HUES6 (cell line): Measurements from ENCODE around the gene CFAP46.
A peak's percentile ranks its signal among the peaks of the same experiment; 100 is the strongest.

Experiments
- H3K27ac ChIP-seq: 2 replicates; pipeline ENCODE4 v1.7.0; 2013; ENCODE audit warnings: low read depth, mild to moderate bottlenecking, low read length, inconsistent platforms
- H3K27me3 ChIP-seq: 2 replicates; pipeline ENCODE4 v1.6.1; 2013; ENCODE audit warnings: low read length; ENCODE audit not compliant: control insufficient read depth, insufficient read depth
- H3K36me3 ChIP-seq: 2 replicates; pipeline ENCODE4 v1.6.1; 2013; ENCODE audit warnings: low read length; ENCODE audit not compliant: control insufficient read depth, insufficient read depth
- H3K4me1 ChIP-seq: 2 replicates; pipeline ENCODE4 v1.6.1; 2013; ENCODE audit warnings: low read length; ENCODE audit not compliant: control insufficient read depth, insufficient read depth
- H3K4me3 ChIP-seq: 2 replicates; pipeline ENCODE4 v1.5.1; 2013; ENCODE audit warnings: low read depth, low read length
- H3K9ac ChIP-seq: one replicate; pipeline ENCODE4 v1.6.1; 2013; ENCODE audit warnings: mild to moderate bottlenecking, low read length
- H3K9me3 ChIP-seq: 2 replicates; pipeline ENCODE4 v1.6.1; 2013; ENCODE audit warnings: low read depth, low read length; ENCODE audit not compliant: control insufficient read depth, insufficient read depth

The CFAP46 gene

DNA sequence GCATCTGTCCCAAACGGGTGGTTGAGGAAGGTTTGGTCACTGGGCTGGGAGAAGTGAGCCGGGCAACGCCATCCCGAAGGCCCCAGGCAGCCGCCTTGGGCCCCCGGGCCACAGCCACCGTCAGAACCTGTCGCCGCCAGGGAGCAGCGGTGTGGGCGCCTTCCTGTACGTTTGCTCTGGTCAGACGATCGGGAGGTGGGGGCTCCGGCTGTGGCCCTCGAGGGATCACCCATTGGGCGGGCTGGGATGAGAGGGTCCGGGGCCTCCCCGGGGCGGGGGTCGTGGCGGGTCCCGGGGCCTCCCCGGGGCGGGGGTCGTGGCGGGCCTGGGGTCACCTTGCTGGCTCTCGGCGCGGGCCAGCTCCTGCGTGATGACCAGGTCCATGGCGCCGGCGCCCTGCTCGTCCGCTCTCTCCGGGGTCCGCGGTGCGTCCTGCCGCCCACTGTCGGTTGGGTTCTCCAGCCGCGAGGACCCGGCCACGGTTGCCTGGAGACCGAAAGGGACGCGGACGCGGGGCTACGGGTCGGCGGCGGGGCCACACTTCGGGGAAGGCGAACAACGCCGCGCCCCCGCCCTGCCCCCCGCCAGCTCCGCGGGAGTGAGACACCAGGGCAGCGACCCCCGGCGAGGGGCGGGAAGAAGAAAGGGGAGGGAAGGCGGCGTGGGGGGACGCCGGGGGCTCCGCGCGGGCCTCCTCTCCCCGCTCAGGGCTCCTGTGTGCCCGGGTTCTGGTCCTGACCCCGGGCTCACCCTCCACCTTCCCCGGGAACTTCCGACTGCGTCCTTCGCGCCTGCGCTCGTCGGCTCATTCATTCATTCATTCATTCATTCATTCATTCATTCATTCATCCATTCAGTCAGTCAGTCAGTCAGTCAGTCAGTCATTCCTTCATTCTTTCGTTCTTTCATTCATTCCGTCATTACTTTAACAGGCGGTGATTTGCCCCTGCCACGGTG lies at the start of gene CFAP46:
CFAP46 (minus strand) TSS at position 470 of the 957 bp plus-strand sequence; CDS start at position 384, 86 bp downstream.
- H3K27ac ChIP-seq: no peak within 1 kb of the TSS
- no peaks in the 10 kb centered on the region for H3K9me3 ChIP-seq
- peak within 1 kb of the TSS; percentile 66 for H3K4me3 ChIP-seq
- H3K36me3 ChIP-seq: no peaks in the 10 kb centered on the region
- H3K27me3 ChIP-seq: peaks cover 9% of the 10 kb centered on the region; the same call in 1 of the 2 replicates
- no peaks in the 10 kb centered on the region; the same call in 1 of the 2 replicates for H3K4me1 ChIP-seq
- H3K9ac ChIP-seq: peak within 1 kb of the TSS; percentile 29

GRCh38 chr10:132991706-132992432 lies 49.5 kb upstream of the CFAP46 start:
- Histone ChIP-seq H3K27me3 (no peaks in the 10 kb centered on the region), H3K36me3 (no peaks in the 10 kb centered on the region), H3K4me1 (peaks cover 2% of the 10 kb centered on the region; the same call in 1 of the 2 replicates), H3K27ac (no peak overlapping the region), H3K9me3 (no peaks in the 10 kb centered on the region), H3K4me3 (no peak overlapping the region), H3K9ac (no peak overlapping the region)

DNA sequence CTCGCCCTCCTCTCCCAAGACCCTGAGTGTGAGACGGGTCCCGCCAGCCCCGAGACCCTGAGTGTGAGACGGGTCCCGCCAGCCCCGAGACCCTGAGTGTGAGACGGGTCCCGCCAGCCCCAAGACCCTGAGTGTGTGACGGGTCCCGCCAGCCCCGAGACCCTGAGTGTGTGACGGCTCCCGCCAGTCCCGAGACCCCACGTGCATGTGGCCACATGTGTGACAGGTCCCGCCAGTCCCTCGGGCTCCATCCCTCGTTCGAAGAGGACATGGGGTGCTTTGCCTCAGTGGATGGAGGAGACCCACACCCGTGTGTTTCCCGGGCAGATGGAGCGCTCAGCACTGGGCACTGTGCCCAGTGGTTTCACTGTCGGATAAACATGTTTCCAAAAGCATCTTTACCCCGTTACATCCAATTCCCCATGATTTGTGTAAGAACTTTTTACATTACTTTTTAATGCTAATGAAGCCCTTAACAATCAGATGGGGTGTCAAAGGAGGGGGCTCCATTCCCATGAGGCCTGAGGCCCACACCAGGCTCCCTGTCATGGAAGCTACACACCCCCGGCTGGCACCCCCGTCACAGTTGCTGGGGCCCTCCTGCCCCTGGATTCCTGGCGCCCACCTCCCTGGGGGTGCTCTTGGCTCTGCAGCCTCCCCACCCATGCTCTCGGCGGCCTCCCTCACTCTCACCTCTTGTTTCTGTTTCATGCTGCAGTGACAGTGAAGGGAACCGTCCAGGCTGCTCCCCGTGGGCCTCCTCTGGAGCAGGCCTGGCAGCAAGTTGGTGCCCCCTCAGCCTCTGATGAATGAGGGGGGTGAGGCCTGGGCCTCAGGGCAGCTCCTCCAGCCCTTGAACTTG lies 48.5 kb upstream of the CFAP46 start:
- H3K27me3 ChIP-seq: no peaks in the 10 kb centered on the region
- H3K9ac ChIP-seq: no peak overlapping the region
- H3K27ac ChIP-seq: no peak overlapping the region
- no peak overlapping the region for H3K4me3 ChIP-seq
- no peaks in the 10 kb centered on the region for H3K36me3 ChIP-seq
- H3K9me3 ChIP-seq: no peaks in the 10 kb centered on the region
- H3K4me1 ChIP-seq: peaks cover 2% of the 10 kb centered on the region; the same call in 1 of the 2 replicates

DNA sequence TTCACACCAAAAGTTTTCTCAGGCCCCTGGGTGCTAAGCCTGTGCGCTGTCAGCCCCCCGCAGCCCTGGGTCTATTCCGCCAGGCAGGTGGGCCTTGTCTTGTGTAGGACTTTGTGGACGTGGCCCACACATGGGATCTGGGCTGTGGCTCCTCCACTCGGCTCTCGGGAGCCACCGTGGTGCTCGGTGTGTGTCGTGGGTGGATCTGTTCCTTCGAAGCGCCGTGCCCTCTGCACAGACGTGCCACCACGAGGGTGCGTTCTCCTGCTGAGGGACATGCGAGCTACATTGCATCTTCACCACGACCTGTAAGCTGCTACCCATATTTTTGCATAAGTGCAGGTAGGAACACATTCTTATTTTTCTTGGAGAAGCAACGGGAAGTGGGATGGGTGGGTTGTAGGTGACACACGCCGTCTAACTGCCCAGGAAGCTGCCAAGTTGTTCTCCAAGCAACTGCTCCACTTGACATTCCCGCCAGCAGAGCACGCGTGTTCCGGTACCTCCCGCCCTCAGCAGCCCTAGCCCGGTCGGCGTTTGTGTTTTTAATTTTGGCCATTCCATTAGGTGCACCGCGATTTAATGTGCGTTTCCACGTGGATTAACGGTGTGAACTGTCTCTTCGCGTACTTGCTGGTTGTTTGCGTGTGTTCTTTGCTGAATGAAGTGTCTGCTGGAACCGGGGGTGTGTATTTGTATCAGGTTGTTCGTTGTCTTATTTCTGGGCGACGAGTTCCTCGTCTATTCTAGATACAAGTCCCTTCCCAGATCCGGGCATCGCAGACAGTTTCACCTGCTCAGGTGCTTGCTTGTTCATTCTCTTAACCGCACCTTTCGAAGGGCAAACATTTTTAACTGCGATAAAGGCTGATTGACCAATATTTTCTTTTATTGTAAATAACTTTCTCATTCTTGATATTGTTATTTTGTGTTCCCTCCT lies 47.4 kb upstream of the CFAP46 start:
- no peak overlapping the region for H3K9ac ChIP-seq
- H3K36me3 ChIP-seq: no peaks in the 10 kb centered on the region
- H3K4me3 ChIP-seq: no peak overlapping the region
- no peaks in the 10 kb centered on the region for H3K9me3 ChIP-seq
- H3K27me3 ChIP-seq: no peaks in the 10 kb centered on the region; the same call in 1 of the 2 replicates
- peaks cover 8% of the 10 kb centered on the region; the same call in 1 of the 2 replicates for H3K4me1 ChIP-seq
- H3K27ac ChIP-seq: no peak overlapping the region

GRCh38 chr10:132988988-132989387 lies 46.6 kb upstream of the CFAP46 start:
- no peak overlapping the region for H3K9ac ChIP-seq
- H3K4me1 ChIP-seq: peaks cover 6% of the 10 kb centered on the region; the same call in 1 of the 2 replicates
- H3K27me3 ChIP-seq: no peaks in the 10 kb centered on the region; the same call in 1 of the 2 replicates
- H3K36me3 ChIP-seq: no peaks in the 10 kb centered on the region
- H3K4me3 ChIP-seq: no peak overlapping the region
- H3K27ac ChIP-seq: no peak overlapping the region
- H3K9me3 ChIP-seq: no peaks in the 10 kb centered on the region

- no peaks in the 10 kb centered on the region for H3K36me3 ChIP-seq
- H3K4me1 ChIP-seq: peaks cover 6% of the 10 kb centered on the region; the same call in 1 of the 2 replicates
- H3K27me3 ChIP-seq: no peaks in the 10 kb centered on the region; the same call in 1 of the 2 replicates
- no peak overlapping the region for H3K27ac ChIP-seq
- no peak overlapping the region for H3K9ac ChIP-seq
- H3K9me3 ChIP-seq: no peaks in the 10 kb centered on the region
- no peak overlapping the region for H3K4me3 ChIP-seq
These were observed 45.6 kb upstream of the CFAP46 start for GRCh38 chr10:132987671-132988571.

GRCh38 chr10:132986978-132987377 lies 44.6 kb upstream of the CFAP46 start:
- Histone ChIP-seq H3K27ac (no peak overlapping the region), H3K9me3 (no peaks in the 10 kb centered on the region), H3K27me3 (no peaks in the 10 kb centered on the region; the same call in 1 of the 2 replicates), H3K9ac (no peak overlapping the region), H3K36me3 (no peaks in the 10 kb centered on the region), H3K4me1 (peaks cover 6% of the 10 kb centered on the region; the same call in 1 of the 2 replicates), H3K4me3 (no peak overlapping the region)

DNA sequence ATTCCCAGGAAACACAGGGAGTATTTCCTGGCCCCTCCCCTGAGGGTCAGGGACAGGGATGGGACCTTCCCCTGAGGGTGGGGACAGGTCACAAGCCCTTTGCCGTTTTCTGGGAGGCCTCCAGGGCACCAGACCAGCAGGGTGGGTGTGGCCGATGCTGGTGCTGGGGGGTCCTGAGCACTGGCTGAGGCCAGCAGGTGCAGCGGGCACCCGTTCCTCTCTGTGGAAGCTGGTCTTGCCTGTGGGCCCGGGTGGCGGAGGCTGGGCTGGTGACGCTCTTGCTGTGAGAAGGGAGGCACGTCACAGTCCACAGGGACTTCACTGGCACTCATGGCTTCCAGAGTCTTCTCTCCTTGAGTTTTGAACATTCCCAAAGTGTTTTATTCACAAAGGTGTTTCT lies 44.2 kb upstream of the CFAP46 start:
- H3K4me3 ChIP-seq: no peak overlapping the region
- no peaks in the 10 kb centered on the region; the same call in 1 of the 2 replicates for H3K27me3 ChIP-seq
- H3K4me1 ChIP-seq: peaks cover 6% of the 10 kb centered on the region; the same call in 1 of the 2 replicates
- no peak overlapping the region for H3K27ac ChIP-seq
- no peaks in the 10 kb centered on the region for H3K9me3 ChIP-seq
- no peak overlapping the region for H3K9ac ChIP-seq
- H3K36me3 ChIP-seq: no peaks in the 10 kb centered on the region

DNA sequence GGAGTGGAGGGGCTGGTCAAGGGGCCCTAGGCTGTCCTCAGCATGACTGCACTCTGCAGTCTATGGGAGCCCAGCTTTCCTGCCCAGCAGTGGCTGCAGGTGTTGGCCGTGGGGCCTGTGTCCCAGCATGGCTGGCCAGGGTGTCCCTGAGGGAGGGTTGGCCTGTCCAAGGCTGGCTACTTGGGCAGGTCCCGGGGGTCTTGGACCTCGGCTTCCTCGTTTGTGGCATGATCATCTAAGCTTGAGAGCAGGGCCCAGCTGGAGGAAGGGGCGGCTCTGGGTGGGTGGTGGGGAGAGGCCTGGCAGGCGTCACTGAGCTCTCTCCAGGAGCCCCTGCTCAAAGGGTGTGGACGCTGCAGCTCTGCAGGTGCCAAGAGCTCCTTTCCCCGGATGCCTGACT lies 43.7 kb upstream of the CFAP46 start:
- H3K4me3 ChIP-seq: no peak overlapping the region
- no peaks in the 10 kb centered on the region for H3K36me3 ChIP-seq
- H3K4me1 ChIP-seq: peaks cover 6% of the 10 kb centered on the region; the same call in 1 of the 2 replicates
- no peak overlapping the region for H3K9ac ChIP-seq
- H3K27ac ChIP-seq: no peak overlapping the region
- H3K27me3 ChIP-seq: no peaks in the 10 kb centered on the region; the same call in 1 of the 2 replicates
- H3K9me3 ChIP-seq: no peaks in the 10 kb centered on the region
